GM19467 (cell line): ENCODE measurements around the gene NOL3.

Experiments
- ATAC-seq: cut with Tn5 transposase; IDR thresholded peaks from one replicate; pipeline ENCODE4 v1.9.1; 2021; ENCODE audit warnings: mild to moderate bottlenecking, moderate library complexity; ENCODE audit not compliant: unreplicated experiment

The NOL3 gene

DNA sequence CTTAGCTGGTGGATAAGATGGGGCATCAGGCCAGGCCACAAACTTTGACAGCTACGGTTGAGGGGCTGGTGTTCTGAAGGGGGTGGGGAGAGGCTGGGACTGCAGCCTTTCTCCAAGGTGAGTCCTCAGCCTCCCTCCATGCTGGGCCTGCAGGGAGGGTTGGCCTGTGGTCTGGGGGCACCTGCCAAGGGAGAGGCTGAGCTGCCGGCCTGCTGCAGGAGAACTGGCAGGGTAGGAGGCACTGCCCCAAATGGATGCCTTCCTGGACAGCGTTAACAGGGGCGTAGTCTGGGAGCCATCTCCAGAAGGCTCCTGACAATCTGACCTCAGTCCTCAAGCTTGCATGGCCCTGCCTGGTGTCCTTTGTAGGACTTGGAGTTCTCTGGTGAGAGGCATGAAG is 33.7 kb downstream of the NOL3 start:
- ATAC-seq: no peak

DNA sequence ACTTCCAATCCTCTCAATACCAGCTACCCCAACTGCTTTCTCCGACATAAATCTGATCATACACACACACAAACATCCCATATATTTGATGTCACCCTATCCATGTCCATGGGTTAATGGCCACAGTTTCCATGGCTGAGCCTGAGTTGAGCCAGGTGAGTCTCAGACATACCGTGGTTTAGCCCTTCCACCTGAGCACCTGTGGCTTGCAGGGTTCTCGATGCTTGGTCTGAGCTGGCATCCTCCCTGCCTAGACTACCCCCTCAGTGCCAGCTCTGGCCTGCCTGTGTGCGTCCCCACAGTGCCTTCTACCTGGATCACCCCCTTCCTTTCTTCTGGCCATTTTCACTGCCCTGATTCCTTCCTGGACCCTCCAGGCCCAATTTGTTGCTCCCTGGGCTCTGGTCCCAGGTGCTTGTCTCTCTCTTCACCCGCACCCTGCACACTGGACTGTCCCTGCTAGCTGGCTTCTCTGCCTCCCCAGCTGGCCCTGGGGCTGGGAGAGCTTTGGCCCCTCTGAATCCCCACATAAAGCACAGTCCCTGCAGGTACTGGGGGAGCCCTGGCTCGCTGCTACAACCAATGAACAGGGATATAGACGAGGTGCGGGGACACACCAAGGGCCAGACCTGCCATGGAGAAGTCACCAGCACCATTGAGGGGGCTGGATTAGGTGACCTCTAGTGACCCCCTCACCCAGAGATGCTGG is 35.9 kb downstream of the NOL3 start:
- no peak for ATAC-seq

DNA sequence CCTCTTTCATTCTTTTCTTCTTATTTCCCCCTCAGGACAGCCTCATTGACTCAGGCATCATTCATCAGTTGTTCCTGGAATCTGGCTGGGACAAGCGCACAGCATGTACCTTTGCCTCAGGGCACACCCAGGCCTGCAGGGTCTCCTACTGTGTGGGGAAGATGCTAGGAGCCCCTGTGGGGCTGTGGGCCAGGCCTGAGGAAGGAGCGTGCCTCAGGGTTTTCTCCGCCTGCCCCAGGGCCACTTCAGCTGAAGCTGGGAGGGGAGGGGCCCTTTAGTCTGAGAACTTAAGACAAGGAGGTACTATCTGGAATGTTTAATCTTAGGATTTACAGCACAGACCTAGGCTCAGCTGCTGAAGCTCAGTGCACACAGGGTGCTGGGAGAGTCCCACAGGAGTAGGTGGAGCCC is 36.5 kb downstream of the NOL3 start:
- no peak for ATAC-seq

DNA sequence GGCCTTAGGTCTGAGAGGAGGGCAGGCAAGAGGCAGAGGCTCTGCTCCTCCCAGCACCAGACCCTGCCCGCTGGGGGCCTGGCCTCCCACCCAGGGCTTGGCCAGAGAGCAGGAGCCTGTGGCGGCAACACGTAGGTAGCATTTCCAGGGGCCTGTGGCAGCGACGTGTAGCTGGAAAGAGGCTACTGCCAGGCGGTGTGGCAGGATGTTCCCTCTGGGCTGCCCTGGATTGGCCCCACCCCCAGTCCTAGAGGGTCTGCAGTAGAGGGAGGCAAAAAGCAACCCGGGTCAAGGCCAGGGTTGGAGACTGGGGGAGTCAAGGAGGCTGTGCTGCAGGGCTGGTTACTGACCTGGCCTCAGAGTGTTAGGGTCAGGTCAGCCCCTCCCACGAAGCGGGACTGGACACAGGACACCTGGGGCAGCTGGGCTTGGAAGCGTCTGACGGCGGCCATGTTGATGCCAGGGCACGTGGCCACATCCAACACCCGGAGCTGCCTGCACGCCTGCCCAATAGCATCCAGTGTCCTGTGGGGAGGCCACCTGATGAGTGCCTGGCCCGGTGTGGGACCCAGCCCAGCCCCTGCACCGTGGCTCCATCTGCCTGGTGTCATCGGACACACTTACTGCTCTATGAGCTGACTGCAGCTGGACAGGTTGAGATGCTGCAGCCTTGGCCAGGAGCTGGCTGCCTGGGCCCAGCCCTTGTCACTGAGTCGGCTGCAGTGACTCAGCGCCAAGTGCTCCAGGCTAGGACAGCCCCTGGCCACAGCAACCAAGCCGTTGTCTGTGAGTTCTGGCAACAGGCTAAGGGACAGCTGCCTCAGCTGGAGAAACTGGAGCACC is 37.1 kb downstream of the NOL3 start:
- no peak for ATAC-seq

DNA sequence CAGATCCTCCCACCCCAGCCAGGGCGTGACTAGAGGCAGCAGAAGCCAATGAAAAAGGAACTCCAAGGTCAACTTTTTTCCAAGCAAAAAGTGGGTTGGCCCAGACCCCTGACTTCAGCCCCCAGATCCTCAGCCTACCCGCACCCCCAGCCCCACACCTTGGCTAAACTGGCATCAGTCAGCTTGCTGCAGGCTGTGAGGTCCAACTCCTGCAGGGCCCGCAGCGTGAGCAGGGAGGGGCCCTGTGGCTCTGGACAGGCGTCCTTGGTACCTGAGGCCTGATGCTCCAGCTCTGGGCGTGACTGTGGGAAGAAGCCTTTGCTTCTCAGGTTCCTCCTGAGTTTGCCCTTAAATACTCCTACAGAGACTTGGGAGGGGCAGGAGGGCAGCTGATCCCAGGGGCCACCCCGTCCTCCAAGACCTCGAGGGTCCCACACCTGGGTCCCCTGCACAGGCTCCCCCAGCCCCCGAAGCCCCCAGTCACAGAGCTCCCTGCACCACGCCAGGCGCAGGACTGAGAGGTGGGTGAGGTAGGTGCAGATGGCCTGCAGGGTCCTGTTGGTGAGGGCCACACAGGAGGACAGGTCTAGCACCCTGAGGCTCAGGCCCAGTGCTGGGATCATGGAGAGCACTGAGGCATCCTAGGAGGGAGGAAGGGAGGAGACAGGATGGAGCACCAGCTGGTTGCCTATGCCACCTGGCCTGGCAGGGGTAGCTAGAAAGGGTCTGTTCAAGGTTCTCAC is 38.0 kb downstream of the NOL3 start:
- no peak for ATAC-seq

DNA sequence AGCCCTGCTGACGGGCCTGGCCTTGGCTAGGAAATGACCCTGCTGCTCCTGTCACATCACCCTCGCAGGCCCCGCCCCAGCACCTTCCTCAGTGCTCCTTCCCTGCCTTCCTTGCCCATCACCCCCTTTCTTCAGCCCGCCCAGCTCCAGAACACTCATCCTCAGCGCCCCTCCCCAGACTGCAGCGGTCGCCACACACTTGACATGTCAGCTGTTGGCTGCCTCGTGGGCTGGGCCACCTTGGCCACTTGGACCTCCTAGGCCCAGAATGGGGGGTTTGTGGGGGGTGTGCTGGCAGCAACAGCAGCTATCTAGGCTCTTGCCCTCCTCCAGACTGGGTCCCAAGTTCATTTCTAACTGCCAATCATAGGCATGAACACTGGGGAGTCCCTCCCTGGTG is 39.2 kb downstream of the NOL3 start:
- ATAC-seq: no peak

DNA sequence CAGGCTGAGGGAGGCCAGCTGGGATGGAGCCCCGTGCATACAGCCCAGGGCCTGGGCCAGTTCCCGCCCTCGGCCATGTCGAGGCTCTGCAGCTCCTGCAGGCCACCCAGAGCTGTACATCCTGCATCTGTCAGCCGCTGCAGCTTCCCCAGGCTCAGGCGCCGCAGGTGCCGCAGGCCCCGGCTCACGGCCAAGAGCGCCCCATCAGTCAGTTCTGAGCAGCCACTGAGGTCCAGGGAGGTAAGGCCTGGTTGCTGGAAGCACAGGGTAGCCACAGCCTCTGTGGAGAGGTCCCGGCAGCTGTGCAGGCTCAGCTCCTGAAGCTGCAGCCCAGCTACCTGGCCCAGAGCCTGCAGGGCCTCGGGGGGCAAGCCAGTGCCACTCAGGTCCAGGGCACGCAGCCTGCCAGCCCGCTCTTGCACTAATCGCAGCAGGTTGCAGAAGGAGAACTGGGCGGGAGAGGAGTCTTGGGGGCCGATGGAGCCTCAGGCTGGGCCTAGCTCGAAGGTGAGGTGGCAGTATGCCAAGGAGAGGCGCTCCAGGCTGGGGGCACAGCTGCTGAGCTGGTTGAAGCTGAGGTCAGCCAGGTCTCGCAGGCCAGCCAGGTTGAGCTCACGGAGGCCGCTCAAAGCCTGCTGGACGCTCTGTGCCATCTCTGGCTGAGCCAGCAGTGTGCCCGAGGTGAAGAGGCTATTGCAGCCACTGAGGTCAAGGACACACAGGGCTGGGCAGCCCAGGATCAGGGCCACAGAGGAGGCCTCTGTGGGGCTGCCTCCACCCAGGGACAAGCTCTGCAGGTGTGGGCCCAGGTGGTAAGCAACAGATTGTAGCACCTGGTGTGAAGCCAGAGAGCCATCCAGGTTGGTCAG is 40.0 kb downstream of the NOL3 start:
- ATAC-seq: no peak

DNA sequence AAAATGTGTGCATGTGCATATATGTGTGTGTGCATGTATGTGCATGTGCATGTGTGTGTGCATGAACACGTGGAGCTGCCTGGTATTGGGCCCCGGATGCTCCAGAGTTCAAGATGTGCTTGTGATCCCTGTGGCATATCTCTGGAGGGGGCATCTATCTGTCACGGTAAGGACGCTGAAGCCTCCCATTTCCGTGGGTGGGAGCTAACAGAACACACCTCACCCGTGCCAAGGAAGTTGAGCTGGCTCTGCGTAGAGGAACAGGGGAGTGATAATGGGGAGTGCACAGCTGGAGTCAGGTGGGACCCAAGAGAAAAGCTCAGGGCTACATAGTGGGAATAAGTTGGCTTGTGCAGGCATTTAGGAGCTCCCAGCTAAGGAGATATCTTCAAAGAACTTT is 41.3 kb downstream of the NOL3 start:
- no peak for ATAC-seq

DNA sequence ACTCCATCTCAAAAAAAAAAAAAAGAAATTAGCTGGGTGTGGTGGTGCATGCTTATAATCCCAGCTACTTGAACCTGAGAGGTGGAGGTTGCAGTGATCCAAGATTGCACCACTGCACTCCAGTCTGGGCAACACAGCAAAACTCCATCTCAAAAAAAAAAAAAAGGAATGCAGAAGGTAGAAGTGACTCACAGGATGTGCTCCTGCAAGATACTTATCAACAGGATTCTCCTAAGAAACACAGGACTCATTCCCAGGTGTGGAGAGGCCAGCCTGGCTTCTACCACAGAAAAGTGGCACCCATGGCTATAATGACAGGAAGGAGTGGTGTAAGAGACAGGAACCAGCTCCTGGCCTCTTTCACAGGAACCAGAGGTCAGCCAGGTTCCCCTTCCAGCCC is 42.4 kb downstream of the NOL3 start:
- no peak for ATAC-seq

DNA sequence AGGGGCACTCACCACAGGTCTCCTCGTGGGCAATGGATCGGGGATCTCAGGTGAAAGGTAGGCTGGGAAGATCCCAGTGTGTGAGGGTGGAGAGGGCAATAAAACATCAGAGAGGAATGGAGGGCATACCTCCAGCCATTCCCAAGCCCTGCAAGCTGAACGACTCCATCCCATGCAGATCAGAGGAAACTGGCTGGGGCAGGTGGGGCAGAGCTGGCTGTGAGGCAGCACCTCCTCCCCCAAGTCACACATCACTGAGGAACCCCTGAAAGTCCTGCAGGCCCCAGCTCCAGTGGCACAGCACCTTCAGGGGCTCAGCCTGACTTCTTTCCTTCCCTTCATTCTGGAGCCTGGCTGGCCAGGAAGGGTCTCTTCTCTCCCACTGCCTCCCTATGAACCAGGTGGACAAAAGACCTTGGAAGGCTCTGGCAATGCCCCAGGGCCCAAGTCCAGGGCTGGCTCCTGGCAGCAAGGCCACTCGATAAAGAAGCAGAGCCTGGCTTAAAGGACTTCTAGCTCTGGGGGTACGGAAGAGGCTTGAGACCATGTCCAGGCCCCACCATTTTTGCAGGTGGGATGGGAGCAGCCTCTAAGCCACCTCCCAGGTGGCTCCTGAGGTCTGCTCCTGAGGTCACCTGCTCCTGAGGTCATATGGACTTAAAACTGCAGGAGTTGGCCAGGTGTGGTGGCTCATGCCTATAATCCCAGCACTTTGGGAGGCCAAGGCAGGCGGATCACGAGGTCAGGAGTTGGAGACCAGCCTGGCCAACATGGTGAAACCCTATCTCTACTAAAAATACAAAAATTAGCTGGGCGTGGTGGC is 43.1 kb downstream of the NOL3 start:
- no peak for ATAC-seq

DNA sequence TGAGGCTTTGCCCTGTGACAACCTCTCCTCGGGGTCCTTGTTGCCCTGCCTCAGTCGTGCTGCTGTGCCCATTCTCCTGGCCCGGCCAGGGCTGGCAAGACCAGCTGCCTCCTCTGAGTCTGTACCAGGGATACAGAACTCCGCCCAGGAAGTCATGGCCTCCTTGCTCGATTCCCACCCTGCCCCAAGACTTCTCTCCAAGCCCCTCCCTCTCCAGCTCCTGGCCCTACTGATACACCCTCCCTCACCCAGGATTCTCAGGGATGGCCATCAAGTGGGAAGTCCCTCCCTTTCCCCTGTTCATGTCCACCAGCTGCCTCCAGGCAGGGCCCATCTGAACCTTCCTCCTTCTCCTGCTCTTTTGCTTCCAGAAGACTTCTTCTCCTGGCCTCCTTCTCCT is 45.4 kb downstream of the NOL3 start:
- ATAC-seq: no peak

DNA sequence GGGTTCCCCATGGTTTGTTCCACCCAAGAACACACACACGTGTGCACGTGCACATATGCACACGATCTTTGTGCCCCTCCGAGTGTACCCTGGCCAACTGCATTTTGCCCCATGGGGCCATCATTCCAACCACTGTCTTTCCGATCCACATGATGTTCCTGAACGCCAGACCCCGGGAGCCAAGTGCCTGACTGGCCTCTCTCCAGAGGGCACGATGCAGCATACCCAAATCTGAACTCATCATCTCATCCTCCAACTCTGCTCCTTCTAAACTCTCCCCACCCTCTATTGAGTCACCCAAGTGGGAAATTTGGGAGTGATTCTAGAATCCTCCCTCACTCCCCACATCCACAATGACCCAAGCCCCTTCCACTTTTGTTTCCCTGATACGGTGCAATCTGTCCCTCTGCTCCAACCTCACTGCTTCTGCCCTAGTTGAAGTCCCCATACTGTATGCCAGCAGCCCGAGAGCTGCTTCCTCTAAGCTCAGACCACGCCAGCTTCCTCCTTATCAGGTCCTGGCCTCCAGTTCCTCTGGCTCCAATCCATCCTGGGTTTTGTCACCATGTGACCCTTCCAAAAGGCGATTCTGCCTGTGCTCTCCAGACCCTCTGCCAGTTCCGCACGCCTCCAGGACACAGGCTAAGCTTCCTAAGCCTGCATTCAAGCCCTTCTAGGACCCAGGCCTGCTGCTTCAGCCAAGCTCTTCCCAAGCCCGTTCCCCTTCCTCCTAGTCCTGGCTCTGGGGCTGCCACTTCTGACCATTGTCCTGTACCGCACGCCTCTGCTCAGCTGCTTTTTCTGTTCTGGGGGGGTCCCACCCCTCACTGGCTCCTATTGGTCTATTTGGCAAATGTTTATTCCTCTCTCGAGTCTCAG is 46.5 kb downstream of the NOL3 start:
- ATAC-seq: no peak

DNA sequence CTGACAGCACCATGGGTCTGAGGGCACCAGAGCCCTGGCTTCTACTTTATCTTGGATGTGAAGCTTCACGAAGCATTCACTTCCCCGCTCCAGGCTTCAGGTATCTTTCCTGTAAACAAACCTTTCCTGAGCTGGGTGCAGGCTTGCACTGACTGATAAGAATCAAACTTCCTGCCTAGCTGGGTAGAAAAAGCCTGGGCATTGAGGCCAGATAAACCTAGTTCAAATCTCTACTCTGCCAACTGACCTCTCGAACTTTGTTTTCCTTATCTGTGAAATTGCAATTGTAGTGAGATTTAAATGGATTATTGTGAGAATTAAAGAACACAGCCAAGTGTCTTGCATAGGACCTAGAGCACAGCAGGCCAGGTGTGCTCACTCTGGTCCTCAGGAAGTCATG is 53.7 kb downstream of the NOL3 start:
- no peak for ATAC-seq
